Activated T-cell treated with anti-CD3 and anti-CD28 coated beads, Interleukin-2, amount 50 U/mL, for 48 hours (primary cell): ENCODE data around the gene THADA.

Experiments
- DNase-seq, 2 experiments: peaks; one replicate each; pipeline ENCODE4 v3.0.0-alpha.2; 2020

THADA gene

GRCh38 chr2:43341959-43342757 is 253.7 kb downstream of the THADA start:
- DNase-seq: no peak

GRCh38 chr2:43340945-43341356 is 254.9 kb downstream of the THADA start:
- DNase-seq: no peak

- no peak for DNase-seq
Observed at GRCh38 chr2:43340066-43340465, 255.8 kb downstream of the THADA start.

GRCh38 chr2:43333656-43334144 is 262.1 kb downstream of the THADA start:
- DNase-seq: no peak

GRCh38 chr2:43333101-43333655 is 262.7 kb downstream of the THADA start:
- DNase-seq: no peak

GRCh38 chr2:43332653-43333052 is 263.2 kb downstream of the THADA start:
- no peak for DNase-seq

- no peak for DNase-seq
Observed at GRCh38 chr2:43331422-43331821, 264.4 kb downstream of the THADA start.

GRCh38 chr2:43329637-43330036 is 266.2 kb downstream of the THADA start:
- no peak for DNase-seq

GRCh38 chr2:43328832-43329231 is 267.0 kb downstream of the THADA start:
- no peak for DNase-seq

GRCh38 chr2:43328133-43328532 is 267.7 kb downstream of the THADA start:
- DNase-seq: no peak

- DNase-seq: no peak
Observed at GRCh38 chr2:43327119-43327518, 268.7 kb downstream of the THADA start.

GRCh38 chr2:43326101-43326825 is 269.6 kb downstream of the THADA start:
- no peak for DNase-seq

- no peak for DNase-seq
Observed at GRCh38 chr2:43325107-43325811, 270.6 kb downstream of the THADA start.

- no peak for DNase-seq
Observed at GRCh38 chr2:43324259-43325106, 271.4 kb downstream of the THADA start.

- DNase-seq: no peak
Observed at GRCh38 chr2:43323857-43324256, 272.0 kb downstream of the THADA start.

- DNase-seq: no peak
Observed at GRCh38 chr2:43321446-43321845, 274.4 kb downstream of the THADA start.

- no peak for DNase-seq
Observed at GRCh38 chr2:43319541-43319940, 276.3 kb downstream of the THADA start.

- DNase-seq: no peak
Observed at GRCh38 chr2:43318791-43319190, 277.0 kb downstream of the THADA start.

- no peak for DNase-seq
Observed at GRCh38 chr2:43317680-43318079, 278.2 kb downstream of the THADA start.

- no peak for DNase-seq
Observed at GRCh38 chr2:43317194-43317593, 278.6 kb downstream of the THADA start.

- DNase-seq: no peak
Observed at GRCh38 chr2:43315482-43315881, 280.4 kb downstream of the THADA start.

- DNase-seq: no peak
Observed at GRCh38 chr2:43314299-43314927, 281.4 kb downstream of the THADA start.
